Activated naive CD8-positive, alpha-beta T cell treated with anti-CD3 and anti-CD28 coated beads for 36 hours (primary cell): Measurements from ENCODE around the gene UST. TPM values are rescaled to one million over a fixed set of nuclear protein-coding genes. Genes with fewer than 3 reads are reported as not detected.

Experiments used
- DNase-seq: peaks from one replicate; pipeline ENCODE4 v3.0.0; 2021
- H3K27ac Mint-ChIP-seq: one replicate; pipeline ENCODE4 v1.8.0; 2022; ENCODE audit warnings: mild to moderate bottlenecking, moderate library complexity, mixed read lengths
- H3K27me3 Mint-ChIP-seq: one replicate; pipeline ENCODE4 v1.8.0; 2022; ENCODE audit warnings: mild to moderate bottlenecking, mixed read lengths
- H3K36me3 Mint-ChIP-seq: one replicate; pipeline ENCODE4 v1.8.0; 2021; ENCODE audit warnings: mild to moderate bottlenecking, mixed read lengths
- H3K4me1 Mint-ChIP-seq: one replicate; pipeline ENCODE4 v1.8.0; 2021; ENCODE audit warnings: mixed read lengths
- H3K4me3 Mint-ChIP-seq: one replicate; pipeline ENCODE4 v1.8.0; 2022; ENCODE audit warnings: mild to moderate bottlenecking, moderate library complexity, mixed read lengths
- H3K9me3 Mint-ChIP-seq: one replicate; pipeline ENCODE4 v1.8.0; 2022; ENCODE audit warnings: mixed read lengths
- total RNA-seq, 2 experiments: library from RNA; stranded (reverse); gene quantifications; one replicate each; pipeline ENCODE4 v1.2.3, GENCODE V29; 2021

The UST gene
- total RNA-seq, 2 experiments from 2014 or later, result 0.82 to 0.89 TPM

DNA sequence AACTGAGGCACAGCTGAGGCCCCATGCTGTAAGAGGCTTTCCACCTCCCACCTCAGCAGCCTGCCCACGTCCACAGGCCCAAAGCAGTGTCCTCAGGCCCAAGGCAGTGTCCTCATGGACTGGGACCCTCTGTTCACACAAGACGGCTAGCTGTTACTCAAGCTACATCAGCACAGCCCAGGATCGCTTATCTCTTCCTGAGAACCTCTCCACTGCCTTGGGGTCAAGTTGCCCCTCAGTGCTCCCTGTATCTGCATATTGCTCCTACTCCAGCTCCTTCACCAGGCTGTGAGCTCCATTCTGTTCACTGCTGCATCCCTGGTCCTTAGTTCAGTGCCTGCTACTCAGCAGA is 361.9 kb downstream of the UST start:
- peaks cover 28% of the 10 kb centered on the region for H3K4me1 Mint-ChIP-seq

GRCh38 chr6:149109397-149110070 is 362.7 kb downstream of the UST start:
- no peaks in the 10 kb centered on the region for H3K9me3 Mint-ChIP-seq
- peaks cover 28% of the 10 kb centered on the region for H3K4me1 Mint-ChIP-seq
- no peak overlapping the region for H3K4me3 Mint-ChIP-seq
- DNase-seq, result no peak
- H3K36me3 Mint-ChIP-seq, result peaks cover 2% of the 10 kb centered on the region
- no peaks in the 10 kb centered on the region for H3K27me3 Mint-ChIP-seq
- no peak overlapping the region for H3K27ac Mint-ChIP-seq

More for the DNA sequence above, 361.9 kb downstream of the UST start:
- DNase-seq, result no peak
- Mint-ChIP-seq H3K27ac (no peak overlapping the region), H3K36me3 (peaks cover under 1% of the 10 kb centered on the region), H3K4me3 (no peak overlapping the region), H3K27me3 (no peaks in the 10 kb centered on the region), H3K9me3 (no peaks in the 10 kb centered on the region)

GRCh38 chr6:149111556-149112115 is 364.8 kb downstream of the UST start:
- H3K4me3 Mint-ChIP-seq, result no peak overlapping the region
- H3K9me3 Mint-ChIP-seq, result peaks cover 3% of the 10 kb centered on the region
- H3K36me3 Mint-ChIP-seq, result peaks cover 5% of the 10 kb centered on the region
- no peak for DNase-seq
- H3K4me1 Mint-ChIP-seq, result peaks cover 38% of the 10 kb centered on the region
- H3K27ac Mint-ChIP-seq, result no peak overlapping the region
- no peaks in the 10 kb centered on the region for H3K27me3 Mint-ChIP-seq

- no peak for DNase-seq
- Mint-ChIP-seq H3K27me3 (no peaks in the 10 kb centered on the region), H3K4me3 (no peak overlapping the region), H3K27ac (peak overlapping the region; percentile 49), H3K9me3 (peaks cover 3% of the 10 kb centered on the region), H3K36me3 (peaks cover 5% of the 10 kb centered on the region), H3K4me1 (peaks cover 37% of the 10 kb centered on the region)
These were observed 366.1 kb downstream of the UST start for GRCh38 chr6:149112976-149113375.

GRCh38 chr6:149114167-149114566 is 367.3 kb downstream of the UST start:
- H3K9me3 Mint-ChIP-seq, result peaks cover 3% of the 10 kb centered on the region
- no peak overlapping the region for H3K4me3 Mint-ChIP-seq
- peaks cover 35% of the 10 kb centered on the region for H3K4me1 Mint-ChIP-seq
- H3K36me3 Mint-ChIP-seq, result peaks cover 6% of the 10 kb centered on the region
- no peaks in the 10 kb centered on the region for H3K27me3 Mint-ChIP-seq
- no peak for DNase-seq
- no peak overlapping the region for H3K27ac Mint-ChIP-seq

DNA sequence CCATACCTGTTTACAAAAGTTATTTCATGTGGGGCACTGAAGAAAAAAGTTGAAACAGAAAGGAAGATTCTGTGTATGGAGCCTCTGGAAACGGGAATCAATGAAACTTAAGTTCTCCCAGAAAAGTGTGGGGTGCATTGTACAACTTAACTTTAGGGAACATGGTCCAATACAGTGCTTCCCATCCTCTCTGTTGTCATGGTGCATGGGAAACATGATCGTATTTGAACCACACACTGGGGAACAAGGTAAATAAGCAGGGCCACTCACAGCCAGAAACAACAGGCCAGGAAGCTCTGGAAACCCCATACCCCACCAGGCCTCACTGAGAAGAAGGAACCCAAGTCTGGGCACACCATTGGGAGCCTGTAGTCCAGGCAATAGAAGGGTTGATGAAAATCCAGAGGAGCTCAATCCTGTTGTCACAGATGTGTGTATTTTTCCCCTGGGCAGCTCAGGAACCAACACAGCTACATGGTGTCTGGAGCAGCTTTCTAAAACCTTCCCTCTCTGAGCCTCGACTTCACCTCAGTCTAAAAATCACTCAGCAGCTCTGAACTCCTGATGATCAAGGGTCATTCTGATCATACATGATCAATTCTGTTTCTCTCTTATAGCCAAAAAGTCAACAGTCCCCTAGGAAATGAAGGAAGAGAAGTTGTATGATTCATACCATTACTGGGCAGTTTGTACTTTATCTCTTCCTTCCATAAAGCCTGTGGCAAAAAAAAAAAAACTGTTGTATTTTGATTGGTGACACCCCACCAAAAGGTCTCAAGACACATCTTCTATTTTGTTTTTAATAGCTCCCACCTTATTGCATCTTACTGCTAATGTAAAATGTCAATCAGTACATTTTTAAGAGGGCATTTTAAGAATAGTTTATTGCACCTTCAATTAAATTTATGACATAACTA is 372.2 kb downstream of the UST start:
- peaks cover 35% of the 10 kb centered on the region for H3K4me1 Mint-ChIP-seq
- H3K27ac Mint-ChIP-seq, result no peak overlapping the region
- H3K36me3 Mint-ChIP-seq, result peaks cover 18% of the 10 kb centered on the region
- DNase-seq, result no peak
- no peak overlapping the region for H3K4me3 Mint-ChIP-seq
- H3K9me3 Mint-ChIP-seq, result peaks cover 5% of the 10 kb centered on the region
- H3K27me3 Mint-ChIP-seq, result no peaks in the 10 kb centered on the region

DNA sequence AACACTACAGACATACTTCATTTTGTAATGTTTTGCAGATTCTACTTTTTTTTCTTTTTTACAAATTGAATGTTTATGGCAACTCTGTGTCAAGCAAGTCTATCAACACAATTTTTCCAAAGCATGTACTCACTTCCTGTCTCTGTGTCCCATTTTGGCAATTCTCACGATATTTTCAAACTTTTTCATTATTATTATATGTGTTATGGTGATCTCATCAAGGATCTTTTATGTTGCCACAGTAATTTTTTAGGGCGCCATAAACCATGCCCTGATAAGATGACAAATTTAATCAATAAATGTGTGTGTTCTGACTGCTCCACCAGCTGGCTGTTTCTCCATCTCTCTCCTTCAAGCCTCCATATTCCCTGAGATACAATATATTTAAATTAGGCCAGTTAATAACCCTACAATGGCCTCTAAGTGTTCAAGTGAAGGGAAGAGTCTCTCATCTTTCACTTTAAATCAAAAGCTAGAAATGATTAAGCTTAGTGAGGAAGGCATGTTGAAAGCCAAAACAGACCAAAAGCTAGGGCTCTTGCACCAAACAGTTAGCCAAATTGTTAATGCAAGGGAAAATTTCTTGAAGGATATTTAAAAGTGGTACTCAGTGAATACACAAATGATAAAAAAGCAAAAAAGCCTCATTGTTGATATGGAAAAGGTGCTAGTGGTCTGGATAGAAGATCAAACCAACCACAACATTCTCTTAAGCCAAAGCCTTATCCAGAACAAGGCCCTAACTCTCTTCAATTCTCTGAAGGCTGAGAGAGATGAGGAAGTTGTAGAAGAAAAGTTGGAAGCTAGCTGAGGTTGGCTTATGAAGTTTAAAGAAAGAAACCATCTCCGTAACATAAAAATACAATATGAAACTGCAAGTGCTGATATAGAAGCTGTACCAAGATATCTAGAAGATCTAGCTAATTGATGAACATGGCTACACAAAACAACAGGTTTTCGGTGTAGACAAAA is 376.3 kb downstream of the UST start:
- Mint-ChIP-seq H3K36me3 (peaks cover 31% of the 10 kb centered on the region), H3K4me1 (peaks cover 41% of the 10 kb centered on the region), H3K9me3 (peaks cover 23% of the 10 kb centered on the region), H3K27ac (peak overlapping the region; percentile 62), H3K27me3 (no peaks in the 10 kb centered on the region), H3K4me3 (no peak overlapping the region)
- no peak for DNase-seq

GRCh38 chr6:149125309-149125708 is 378.5 kb downstream of the UST start:
- H3K27me3 Mint-ChIP-seq, result no peaks in the 10 kb centered on the region
- peaks cover 56% of the 10 kb centered on the region for H3K4me1 Mint-ChIP-seq
- no peak for DNase-seq
- H3K4me3 Mint-ChIP-seq, result no peak overlapping the region
- H3K36me3 Mint-ChIP-seq, result peaks cover 46% of the 10 kb centered on the region
- no peak overlapping the region for H3K27ac Mint-ChIP-seq
- peaks cover 23% of the 10 kb centered on the region for H3K9me3 Mint-ChIP-seq
